Measurements from ENCODE around the gene TRHDE. TPM values are rescaled to one million over a fixed set of nuclear protein-coding genes. Genes with fewer than 3 reads are reported as not detected.
"Not testable (repeated sequence)": the region's sequence is repeated elsewhere in the genome, so short reads cannot be mapped to it uniquely, and the experiment has no call there.

Gene TRHDE
- total RNA-seq, 1 experiment from 2014 or later: 1.9 TPM

- ATAC-seq: no peak
- Histone ChIP-seq H3K36me3 (ENCODE audit: control insufficient read depth, insufficient read depth, low read length) (no peaks in the 10 kb centered on the region), H3K9me3 (ENCODE audit: control insufficient read depth, insufficient read depth, low read depth, low read length) (peaks cover 5% of the 10 kb centered on the region; the same call in 1 of the 2 replicates), H3K4me3 (ENCODE audit: low read depth in 2 of 2, low read length in 2 of 2) (no peak overlapping the region), H3K27ac (ENCODE audit: low read length) (no peak overlapping the region), H3K4me1 (ENCODE audit: control insufficient read depth, insufficient read depth, low read length) (no peaks in the 10 kb centered on the region), H3K27me3 (ENCODE audit: control insufficient read depth, insufficient read depth, low read length) (no peaks in the 10 kb centered on the region)
- ChIA-PET CTCF (no interaction called here), POLR2A (no interaction called here)
- in situ Hi-C loops (cut with HindIII; ENCODE audit: low pct_unique_long_range_greater_than_20kb, low sequenced_read_pairs): no loop called here
- intact Hi-C loops (cut with micrococcal nuclease; ENCODE audit: unreplicated experiment): no loop called here
- no peak for TF ChIP-seq CTCF (IDR thresholded peaks at IDR 0.05)
- DNase-seq (ENCODE audit: low read depth, low spot score): no peak
- no TSS peak for BruUV-seq (replicated peaks)
These were observed 375.0 kb downstream of the TRHDE start for GRCh38 chr12:72647139-72647538.

GRCh38 chr12:72658615-72659014 lies 386.4 kb downstream of the TRHDE start:
- H3K4me1 ChIP-seq (ENCODE audit: control insufficient read depth, insufficient read depth, low read length): no peaks in the 10 kb centered on the region
- CTCF ChIA-PET: no interaction called here

GRCh38 chr12:72660174-72660573 lies 388.0 kb downstream of the TRHDE start:
- not testable (repeated sequence) for BruUV-seq (replicated peaks)

More at GRCh38 chr12:72658615-72659014, 386.4 kb downstream of the TRHDE start:
- intact Hi-C loops (cut with micrococcal nuclease; ENCODE audit: unreplicated experiment) (no loop called here), in situ Hi-C loops (cut with HindIII; ENCODE audit: low pct_unique_long_range_greater_than_20kb, low sequenced_read_pairs) (no loop called here)
- no peak for TF ChIP-seq POLR2AphosphoS5 (IDR thresholded peaks at IDR 0.05; ENCODE audit: low read depth, low read length)
- TF ChIP-seq SIN3A (IDR thresholded peaks at IDR 0.05; ENCODE audit: borderline replicate concordance, insufficient read depth, low read depth, low read length): no peak
- no peak for TF ChIP-seq CTCF (IDR thresholded peaks at IDR 0.05)
- TF ChIP-seq TCF7L2 (IDR thresholded peaks at IDR 0.05; ENCODE audit: low read depth, low read length): no peak
- TF ChIP-seq REST (IDR thresholded peaks at IDR 0.05; ENCODE audit: insufficient read depth in 1 of 2, low read depth in 2 of 2, low read length in 1 of 2): no peak
- H3K27me3 ChIP-seq (ENCODE audit: control insufficient read depth, insufficient read depth, low read length): no peaks in the 10 kb centered on the region
- H3K27ac ChIP-seq (ENCODE audit: low read length): no peak overlapping the region
- no TSS peak for BruUV-seq (replicated peaks)
- H3K9me3 ChIP-seq (ENCODE audit: control insufficient read depth, insufficient read depth, low read depth, low read length): no peaks in the 10 kb centered on the region
- H3K36me3 ChIP-seq (ENCODE audit: control insufficient read depth, insufficient read depth, low read length): no peaks in the 10 kb centered on the region; the same call in 1 of the 2 replicates
- POLR2A ChIA-PET: no interaction called here
- DNase-seq (ENCODE audit: low read depth, low spot score) (no peak), ATAC-seq (no peak)
- H3K4me3 ChIP-seq (ENCODE audit: low read depth in 2 of 2, low read length in 2 of 2): no peak overlapping the region

More at GRCh38 chr12:72660174-72660573, 388.0 kb downstream of the TRHDE start:
- H3K9me3 ChIP-seq (ENCODE audit: control insufficient read depth, insufficient read depth, low read depth, low read length); DNase-seq (ENCODE audit: low read depth, low spot score); in situ Hi-C loops (cut with HindIII; ENCODE audit: low pct_unique_long_range_greater_than_20kb, low sequenced_read_pairs); ATAC-seq; H3K4me3 ChIP-seq (ENCODE audit: low read depth in 2 of 2, low read length in 2 of 2); H3K36me3 ChIP-seq (ENCODE audit: control insufficient read depth, insufficient read depth, low read length); intact Hi-C loops (cut with micrococcal nuclease; ENCODE audit: unreplicated experiment); H3K27ac ChIP-seq (ENCODE audit: low read length); H3K4me1 ChIP-seq (ENCODE audit: control insufficient read depth, insufficient read depth, low read length); H3K27me3 ChIP-seq (ENCODE audit: control insufficient read depth, insufficient read depth, low read length); CTCF ChIA-PET; POLR2A ChIA-PET: not testable (repeated sequence)

Data from Panc1 (cell line).